Hepatocyte (in vitro differentiated cells): ENCODE measurements around the gene TBC1D2. TPM values are rescaled to one million over a fixed set of nuclear protein-coding genes. Genes with fewer than 3 reads are reported as not detected.
A peak's percentile ranks its signal among the peaks of the same experiment; 100 is the strongest.

Experiments used
- DNase-seq: peaks from one replicate; pipeline ENCODE4 v3.0.0-alpha.2; 2016; ENCODE audit warnings: low spot score
- H2AFZ ChIP-seq: fragments of 200-600 bp; sonication (generic); 2 replicates; pipeline ENCODE4 v1.6.0; 2016; ENCODE audit warnings: antibody characterized with exemption, mild to moderate bottlenecking
- H3K27ac ChIP-seq: fragments of 200-600 bp; sonication (generic); 2 replicates; pipeline ENCODE4 v1.5.1; 2016; ENCODE audit warnings: mild to moderate bottlenecking
- H3K27me3 ChIP-seq: fragments of 200-600 bp; sonication (generic); 2 replicates; pipeline ENCODE4 v1.6.1; 2016
- H3K36me3 ChIP-seq: fragments of 200-600 bp; sonication (generic); replicated peaks from 2 replicates; pipeline ENCODE4 v1.5.1; 2016; ENCODE audit warnings: low read depth; ENCODE audit not compliant: insufficient read depth
- H3K4me1 ChIP-seq: fragments of 200-600 bp; sonication (generic); 2 replicates; pipeline ENCODE4 v1.5.1; 2016; ENCODE audit warnings: mild to moderate bottlenecking, moderate library complexity; ENCODE audit not compliant: insufficient read depth
- H3K4me2 ChIP-seq: fragments of 200-600 bp; sonication (generic); 2 replicates; pipeline ENCODE4 v1.6.0; 2016
- H3K4me3 ChIP-seq: fragments of 200-600 bp; sonication (generic); 2 replicates; pipeline ENCODE4 v1.5.1; 2016; ENCODE audit warnings: mild to moderate bottlenecking
- H3K79me2 ChIP-seq: fragments of 200-600 bp; sonication (generic); 2 replicates; pipeline ENCODE4 v1.6.0; 2017; ENCODE audit warnings: mild to moderate bottlenecking
- H3K9me2 ChIP-seq: fragments of 200-600 bp; sonication (generic); replicated peaks from 2 replicates; pipeline ENCODE4 v1.6.0; 2017; ENCODE audit warnings: mild to moderate bottlenecking; ENCODE audit not compliant: insufficient read depth
- H3K9me3 ChIP-seq: fragments of 200-600 bp; sonication (generic); 2 replicates; pipeline ENCODE4 v1.5.1; 2016; ENCODE audit warnings: low read depth, mild to moderate bottlenecking
- H4K20me1 ChIP-seq: fragments of 200-600 bp; sonication (generic); 2 replicates; pipeline ENCODE4 v1.6.0; 2016; ENCODE audit warnings: mild to moderate bottlenecking; ENCODE audit not compliant: insufficient read depth, poor library complexity, severe bottlenecking
- EZH2 ChIP-seq: fragments of 200-600 bp; sonication (generic); IDR thresholded peaks from 2 replicates; pipeline ENCODE4 v1.6.1; 2016; ENCODE audit warnings: antibody characterized with exemption, mild to moderate bottlenecking, borderline replicate concordance
- EZH2phosphoT487 ChIP-seq: fragments of 200-600 bp; sonication (generic); IDR thresholded peaks from one replicate; pipeline ENCODE4 v1.6.1; 2018; ENCODE audit warnings: antibody characterized with exemption, mild to moderate bottlenecking, low read depth, moderate library complexity; ENCODE audit not compliant: unreplicated experiment, severe bottlenecking
- WGBS: methylation state at CpG from one replicate; pipeline ENCODE4 v1.1.6; 2016; ENCODE audit warnings: low lambda C conversion rate; ENCODE audit errors: missing lambda C conversion rate; 5-methylcytosine and 5-hydroxymethylcytosine counted together
- polyA plus RNA-seq: library from polyadenylated mRNA; unstranded; fragments of >200 nt; fragmentation: Nextera tagmentation; extraction: Ambion mirVana; gene quantifications from 2 replicates; pipeline ENCODE4 v1.2.1, GENCODE V29; 2016
- total RNA-seq: library from RNA; depleted of rRNA; stranded (reverse); fragments of >200 nt; gene quantifications from 2 replicates; pipeline ENCODE4 v1.2.3, GENCODE V29; 2014
- TF ChIP-seq, protein P1 (sequence below): fragments of 200-600 bp; sonication (generic); IDR thresholded peaks from 2 replicates; pipeline ENCODE4 v1.5.1; 2016; ENCODE audit warnings: antibody characterized with exemption, mild to moderate bottlenecking; ENCODE audit not compliant: poor library complexity

Gene TBC1D2
- total and polyA plus RNA-seq, 2 experiments from 2014 or later: 20.0 to 31.6 TPM

DNA sequence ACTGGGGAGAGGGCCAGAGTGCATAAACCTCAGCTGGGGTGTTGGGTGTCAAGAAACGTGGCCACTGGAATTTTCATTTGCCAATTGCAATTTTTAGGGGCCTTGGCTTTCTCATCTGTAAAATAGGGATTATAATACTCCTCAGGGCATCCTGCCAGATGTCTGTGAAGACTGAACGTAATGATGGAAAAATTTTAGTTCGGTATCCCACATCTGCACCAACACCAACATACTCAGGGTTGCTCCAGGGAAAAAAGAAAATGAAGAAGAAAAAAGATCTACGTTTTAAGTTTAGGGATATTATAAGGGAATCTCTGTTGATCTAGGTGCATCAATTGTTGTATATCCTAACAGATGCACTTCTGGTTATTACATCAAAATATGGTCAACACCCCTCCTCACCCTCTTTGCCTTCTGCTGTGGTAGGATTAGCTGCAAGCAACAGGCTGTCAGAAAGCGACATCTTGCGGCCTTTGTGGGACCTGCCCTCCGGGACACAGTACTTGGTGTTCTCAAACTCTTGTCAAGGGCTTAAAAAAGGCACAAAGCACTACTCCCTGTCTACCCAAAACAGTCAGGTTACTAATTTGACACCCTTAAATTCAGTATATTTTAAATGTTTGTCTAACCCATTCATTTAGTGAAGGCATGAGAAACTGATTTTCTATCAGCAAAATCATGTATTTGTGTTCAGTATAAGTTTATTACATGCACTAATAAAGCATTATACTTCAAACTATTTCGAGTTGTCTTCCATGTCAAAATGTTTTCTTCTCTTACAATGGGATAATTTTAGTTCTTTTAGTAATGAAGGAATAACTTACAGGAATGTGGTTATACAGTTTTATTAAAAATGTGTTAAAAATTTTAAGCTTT lies 8.3 kb upstream of the TBC1D2 start:
- no peaks in the 10 kb centered on the region for H3K9me3 ChIP-seq
- WGBS: 41% methylated on average over 8 of the region's 8 CpGs
- no peak for TF ChIP-seq EZH2phosphoT487
- TF ChIP-seq, protein P1, sequence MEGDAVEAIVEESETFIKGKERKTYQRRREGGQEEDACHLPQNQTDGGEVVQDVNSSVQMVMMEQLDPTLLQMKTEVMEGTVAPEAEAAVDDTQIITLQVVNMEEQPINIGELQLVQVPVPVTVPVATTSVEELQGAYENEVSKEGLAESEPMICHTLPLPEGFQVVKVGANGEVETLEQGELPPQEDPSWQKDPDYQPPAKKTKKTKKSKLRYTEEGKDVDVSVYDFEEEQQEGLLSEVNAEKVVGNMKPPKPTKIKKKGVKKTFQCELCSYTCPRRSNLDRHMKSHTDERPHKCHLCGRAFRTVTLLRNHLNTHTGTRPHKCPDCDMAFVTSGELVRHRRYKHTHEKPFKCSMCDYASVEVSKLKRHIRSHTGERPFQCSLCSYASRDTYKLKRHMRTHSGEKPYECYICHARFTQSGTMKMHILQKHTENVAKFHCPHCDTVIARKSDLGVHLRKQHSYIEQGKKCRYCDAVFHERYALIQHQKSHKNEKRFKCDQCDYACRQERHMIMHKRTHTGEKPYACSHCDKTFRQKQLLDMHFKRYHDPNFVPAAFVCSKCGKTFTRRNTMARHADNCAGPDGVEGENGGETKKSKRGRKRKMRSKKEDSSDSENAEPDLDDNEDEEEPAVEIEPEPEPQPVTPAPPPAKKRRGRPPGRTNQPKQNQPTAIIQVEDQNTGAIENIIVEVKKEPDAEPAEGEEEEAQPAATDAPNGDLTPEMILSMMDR: peak; percentile 99
- no peak for TF ChIP-seq EZH2
- no peak overlapping the region for H3K4me2 ChIP-seq
- no peaks in the 10 kb centered on the region for H3K36me3 ChIP-seq
- no peaks in the 10 kb centered on the region for H3K79me2 ChIP-seq
- no peaks in the 10 kb centered on the region for H3K27me3 ChIP-seq
- H4K20me1 ChIP-seq: no peaks in the 10 kb centered on the region
- H3K27ac ChIP-seq: no peak overlapping the region
- no peak overlapping the region for H2AFZ ChIP-seq
- no peak overlapping the region for H3K4me3 ChIP-seq
- DNase-seq: peak; percentile 84
- no peaks in the 10 kb centered on the region for H3K4me1 ChIP-seq
- H3K9me2 ChIP-seq: no peaks in the 10 kb centered on the region

GRCh38 chr9:98263080-98263479 lies 7.6 kb upstream of the TBC1D2 start:
- Histone ChIP-seq H3K9me3 (no peaks in the 10 kb centered on the region), H3K79me2 (no peaks in the 10 kb centered on the region), H3K4me2 (no peak overlapping the region), H3K4me1 (no peaks in the 10 kb centered on the region), H4K20me1 (no peaks in the 10 kb centered on the region), H2AFZ (no peak overlapping the region), H3K4me3 (no peak overlapping the region), H3K36me3 (no peaks in the 10 kb centered on the region), H3K27me3 (no peaks in the 10 kb centered on the region), H3K27ac (no peak overlapping the region), H3K9me2 (no peaks in the 10 kb centered on the region)
- DNase-seq: no peak
- TF ChIP-seq EZH2phosphoT487 (no peak), EZH2 (no peak)
- TF ChIP-seq, protein P1: no peak
- WGBS: 85% methylated on average over 1 of the region's 1 CpG

GRCh38 chr9:98262056-98262455 lies 6.6 kb upstream of the TBC1D2 start:
- no peaks in the 10 kb centered on the region for H3K79me2 ChIP-seq
- H2AFZ ChIP-seq: no peak overlapping the region
- H3K4me2 ChIP-seq: no peak overlapping the region
- no peaks in the 10 kb centered on the region for H3K9me3 ChIP-seq
- no peak overlapping the region for H3K4me3 ChIP-seq
- no peak for DNase-seq
- no peaks in the 10 kb centered on the region for H3K27me3 ChIP-seq
- no peaks in the 10 kb centered on the region for H3K9me2 ChIP-seq
- H3K36me3 ChIP-seq: no peaks in the 10 kb centered on the region
- H4K20me1 ChIP-seq: no peaks in the 10 kb centered on the region
- TF ChIP-seq EZH2phosphoT487 (no peak), EZH2 (no peak)
- TF ChIP-seq, protein P1: no peak
- 91% methylated on average over 3 of the region's 3 CpGs for WGBS
- no peak overlapping the region for H3K27ac ChIP-seq
- H3K4me1 ChIP-seq: no peaks in the 10 kb centered on the region
